HG03460 (cell line): ENCODE results near the gene SLC6A12.

Experiments used
- ATAC-seq: cut with Tn5 transposase; IDR thresholded peaks from one replicate; pipeline ENCODE4 v1.9.1; 2021; ENCODE audit not compliant: unreplicated experiment

Gene SLC6A12

DNA sequence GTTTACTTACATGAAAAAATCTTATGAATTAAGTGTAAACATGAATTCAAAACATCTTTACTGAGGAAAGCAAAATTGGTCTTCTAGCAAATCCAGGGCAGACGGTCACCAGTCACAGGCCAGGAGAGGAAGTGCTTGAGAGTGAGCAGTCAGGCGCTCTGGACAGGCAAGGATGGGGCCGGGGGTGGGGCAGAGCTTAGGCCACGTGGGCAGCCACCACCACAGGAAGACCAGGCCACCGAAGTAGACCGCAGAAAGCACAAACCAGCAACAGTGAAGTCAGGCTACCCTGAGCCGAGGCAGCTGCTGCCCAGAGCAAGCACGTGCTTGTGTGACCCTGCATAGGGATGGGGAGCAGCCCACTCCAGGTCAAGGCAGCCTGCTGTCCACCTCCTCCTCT, 33.5 kb downstream of the SLC6A12 start:
- no peak for ATAC-seq

DNA sequence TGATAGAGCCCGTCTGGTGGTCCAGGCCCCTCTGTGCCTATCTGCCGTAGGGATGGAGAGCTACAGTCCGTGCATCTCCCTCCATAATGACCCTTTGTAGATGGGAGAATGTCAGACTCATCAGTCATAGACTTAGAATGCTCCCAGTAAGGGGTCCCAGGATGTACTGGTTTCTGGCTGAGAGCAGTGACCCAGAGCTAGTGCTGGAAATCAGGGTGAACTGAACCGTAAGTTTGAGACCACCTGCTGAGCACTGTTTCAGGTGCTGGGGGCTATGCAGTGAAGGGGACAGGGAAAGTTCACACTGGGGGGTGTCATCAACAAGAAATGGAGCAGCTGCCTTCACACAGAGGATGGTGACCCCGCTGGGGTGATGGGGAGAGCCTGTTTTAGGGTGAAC, 34.1 kb downstream of the SLC6A12 start:
- ATAC-seq: no peak

DNA sequence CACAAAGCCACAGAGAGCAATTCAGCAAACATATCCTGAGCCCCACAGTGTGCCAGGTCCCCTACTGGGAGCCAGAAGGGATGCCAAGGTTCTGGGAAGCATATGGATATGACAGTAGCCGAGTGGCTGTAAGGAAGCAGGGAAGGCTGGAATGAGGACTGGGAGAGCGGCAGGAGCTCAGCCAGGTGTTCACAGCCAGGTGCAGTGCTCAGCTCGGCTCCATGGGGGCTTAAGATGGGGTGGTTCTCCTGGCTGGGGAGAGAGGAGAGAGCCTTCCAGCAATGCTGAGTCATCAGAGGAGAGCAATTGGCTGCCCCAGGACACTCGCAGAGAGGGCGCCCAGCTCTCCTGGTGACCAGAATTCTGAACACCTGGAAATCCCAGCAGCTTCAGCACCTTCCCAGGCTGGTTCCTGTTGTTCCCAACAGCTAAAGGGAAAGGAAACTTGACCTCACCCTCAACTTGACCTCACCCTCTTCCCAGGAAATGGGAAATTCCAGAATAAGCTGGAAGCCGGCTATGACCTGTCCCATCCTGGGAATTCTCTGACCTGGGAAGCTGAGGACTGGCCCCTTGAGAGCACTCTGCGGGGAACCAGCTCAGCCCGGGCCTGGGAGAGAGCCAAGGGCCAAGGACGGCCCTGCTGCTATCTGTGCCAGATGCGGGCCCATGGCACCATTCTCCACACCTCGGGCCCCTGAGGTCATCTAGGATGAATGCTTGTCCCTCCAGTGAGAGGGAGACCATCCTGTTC, 34.6 kb downstream of the SLC6A12 start:
- ATAC-seq: no peak

DNA sequence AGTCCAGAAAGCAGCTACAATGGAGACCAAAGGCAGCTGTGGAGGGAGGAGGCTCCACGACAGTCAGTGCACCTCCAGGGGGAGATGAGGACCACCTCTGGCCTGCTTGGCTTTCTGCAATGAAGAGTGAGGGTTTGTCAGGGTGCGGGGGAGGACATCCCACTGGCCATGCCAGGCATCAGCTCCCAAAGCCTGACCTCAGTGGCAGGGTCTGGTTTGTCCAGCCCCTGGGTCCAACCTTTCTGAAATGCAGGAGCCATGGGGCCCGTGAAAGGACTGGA, 35.2 kb downstream of the SLC6A12 start:
- ATAC-seq: no peak

DNA sequence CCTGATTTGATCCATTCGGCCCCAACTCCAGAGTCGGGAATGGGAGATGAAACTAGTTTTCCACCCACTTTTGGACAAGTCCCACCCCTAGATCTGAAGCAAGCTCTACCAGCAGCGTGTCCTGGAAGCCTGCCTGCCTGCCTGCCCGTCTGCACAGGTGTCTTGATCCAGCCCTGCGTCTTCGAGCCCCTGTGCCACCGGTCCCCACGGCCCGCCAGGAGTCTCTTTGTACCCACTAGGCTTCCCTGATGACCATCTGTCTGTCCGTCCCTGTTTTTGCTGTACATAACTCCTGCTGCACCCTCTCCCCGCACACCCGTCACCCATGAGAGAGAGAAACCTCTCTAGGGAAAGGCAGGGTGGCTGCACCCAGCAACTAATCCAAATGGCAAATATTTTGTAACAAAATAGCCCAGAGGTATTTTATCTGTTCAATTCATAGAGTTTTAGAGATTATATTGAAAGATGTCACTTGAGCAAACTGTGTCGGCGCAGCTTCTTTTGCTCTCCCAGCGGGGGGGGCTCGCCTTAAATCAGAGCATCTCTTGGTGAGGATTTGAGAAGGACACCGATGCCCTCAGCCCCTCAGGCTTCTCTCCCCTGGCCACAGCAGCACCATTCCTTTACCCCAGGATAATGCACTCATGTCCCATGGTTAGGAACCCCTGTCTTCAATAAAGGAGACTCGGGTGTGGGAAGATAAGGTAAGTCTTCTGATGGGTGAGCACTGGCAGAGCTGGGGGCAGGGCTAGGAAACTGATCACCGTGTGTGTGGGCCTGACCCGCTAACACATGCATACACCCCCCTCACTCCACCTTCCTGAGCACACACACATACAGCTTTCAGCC, 35.8 kb downstream of the SLC6A12 start:
- no peak for ATAC-seq

DNA sequence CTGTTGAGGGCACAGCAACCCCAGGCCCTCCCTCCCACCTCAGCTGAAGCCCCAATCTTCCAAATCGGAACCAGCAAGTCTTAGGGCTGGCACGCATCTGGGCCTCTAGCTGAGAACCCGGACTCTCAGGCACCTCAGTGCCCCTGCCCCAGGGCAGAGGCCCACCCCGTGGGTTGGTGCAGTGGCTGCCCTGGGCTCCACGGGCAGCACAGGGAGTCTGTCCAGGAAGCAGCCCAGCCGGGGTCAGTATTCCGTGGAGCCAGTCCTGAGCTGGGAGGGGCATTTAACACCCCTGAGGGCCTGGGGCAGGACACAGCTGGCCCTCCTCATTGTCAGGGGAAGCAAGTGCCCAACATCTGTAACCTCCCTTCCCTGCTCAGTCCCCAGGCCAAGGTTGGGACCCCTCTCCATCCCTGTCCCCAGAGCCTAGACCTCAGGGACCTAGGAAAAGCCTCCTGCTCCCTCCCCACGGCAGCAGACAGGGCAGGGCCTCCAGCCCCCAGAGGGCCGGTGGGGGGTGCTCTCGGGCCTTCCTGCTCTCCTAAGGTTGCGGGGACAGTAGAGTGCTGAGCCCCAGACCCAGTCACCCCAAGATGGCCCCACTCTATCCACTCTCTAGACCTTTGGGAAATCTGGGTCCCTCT, 36.5 kb downstream of the SLC6A12 start:
- ATAC-seq: no peak

DNA sequence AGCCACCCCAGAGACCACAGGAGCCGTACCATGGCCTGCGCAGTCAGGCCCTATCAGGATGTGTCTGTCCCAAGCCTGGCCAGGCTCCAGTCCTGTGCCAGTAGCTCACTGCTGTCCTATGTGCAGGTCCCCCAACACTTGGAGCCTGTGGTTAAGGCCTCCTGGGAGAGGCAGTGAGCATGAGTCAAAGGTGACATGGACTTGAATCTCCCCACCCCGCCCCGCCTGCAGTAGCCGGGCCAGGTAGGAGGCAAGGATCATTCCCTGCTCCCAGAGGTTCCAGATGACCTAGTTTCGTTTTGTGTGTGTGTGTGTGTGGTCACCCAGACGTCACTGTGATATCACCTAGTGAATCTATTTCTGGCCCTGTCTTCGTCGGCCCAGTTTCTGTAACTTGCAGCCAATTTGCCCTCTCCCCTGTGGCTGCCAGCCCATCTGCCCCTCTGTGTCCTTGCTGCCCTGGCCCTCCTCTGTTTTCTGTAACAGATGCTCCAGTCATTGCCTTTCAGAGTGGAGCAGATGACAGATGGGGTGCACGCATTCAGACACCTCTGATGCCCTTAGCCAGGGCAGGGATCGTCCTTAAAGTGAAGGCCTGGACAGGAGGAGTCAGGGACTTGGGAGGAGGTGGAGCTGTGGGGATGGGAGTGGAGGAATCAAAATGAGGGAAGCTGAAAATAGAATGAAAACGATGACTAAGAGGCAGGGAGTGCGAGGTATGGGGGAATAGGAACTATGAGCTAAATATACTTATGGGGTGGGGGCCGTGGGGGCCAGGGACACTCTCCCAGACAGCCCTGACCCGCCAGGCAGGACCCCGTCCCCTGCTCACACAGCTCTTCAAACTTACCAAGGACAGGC, 37.4 kb downstream of the SLC6A12 start:
- ATAC-seq: no peak

DNA sequence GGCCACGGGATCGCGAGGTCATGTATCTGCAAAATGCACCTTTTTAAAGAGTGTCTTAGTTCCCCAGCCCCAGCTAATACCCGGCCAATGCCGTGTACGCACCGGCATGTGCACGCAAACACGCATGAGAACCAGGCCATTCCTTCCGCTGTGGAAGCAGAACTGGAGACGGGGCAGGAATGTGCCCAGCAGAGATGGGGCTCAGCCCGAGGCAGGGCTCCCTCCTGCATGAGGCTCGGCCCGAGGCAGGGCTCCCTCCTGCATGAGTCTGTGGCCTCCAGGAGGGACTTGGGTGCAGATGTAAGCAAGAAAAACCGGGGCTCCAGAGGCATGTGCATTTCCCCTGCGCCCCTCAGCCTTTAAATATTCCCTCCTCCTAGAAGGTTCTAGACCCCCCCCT, 38.2 kb downstream of the SLC6A12 start:
- ATAC-seq: no peak

DNA sequence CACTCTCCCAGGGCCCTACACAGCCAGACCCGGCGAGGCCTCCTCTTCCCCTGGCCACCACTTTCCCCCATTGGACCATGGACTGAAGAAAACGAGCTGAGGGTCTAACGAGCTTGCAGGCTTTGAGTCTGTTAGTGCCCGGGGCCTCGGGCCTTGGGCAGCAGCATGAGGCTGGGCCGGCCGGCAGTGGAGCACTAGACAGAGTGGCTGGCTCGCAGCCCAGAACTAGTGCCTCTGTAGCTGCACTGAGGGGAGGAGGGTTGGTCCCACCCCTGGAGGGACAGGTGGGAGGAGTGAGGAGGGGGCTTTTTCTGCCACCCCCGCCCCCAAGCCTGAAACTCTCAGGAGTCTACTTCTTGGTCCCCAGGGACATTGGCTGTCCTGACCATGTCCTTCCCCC, 38.7 kb downstream of the SLC6A12 start:
- no peak for ATAC-seq

DNA sequence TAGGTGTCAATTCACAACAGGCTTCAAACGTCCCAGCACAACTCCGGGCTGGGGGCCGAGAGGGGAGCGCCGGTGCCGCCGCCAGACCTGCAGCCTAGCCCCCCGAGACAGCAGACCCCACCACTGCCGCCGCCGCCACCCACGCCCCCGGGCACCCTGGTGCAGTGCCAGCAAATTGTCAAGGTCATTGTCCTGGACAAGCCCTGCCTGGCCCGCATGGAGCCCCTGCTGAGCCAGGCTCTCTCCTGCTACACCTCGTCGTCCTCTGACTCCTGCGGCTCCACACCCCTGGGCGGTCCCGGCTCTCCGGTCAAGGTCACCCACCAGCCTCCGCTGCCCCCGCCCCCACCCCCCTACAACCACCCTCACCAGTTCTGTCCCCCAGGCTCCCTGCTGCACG, 39.4 kb downstream of the SLC6A12 start:
- ATAC-seq: no peak

DNA sequence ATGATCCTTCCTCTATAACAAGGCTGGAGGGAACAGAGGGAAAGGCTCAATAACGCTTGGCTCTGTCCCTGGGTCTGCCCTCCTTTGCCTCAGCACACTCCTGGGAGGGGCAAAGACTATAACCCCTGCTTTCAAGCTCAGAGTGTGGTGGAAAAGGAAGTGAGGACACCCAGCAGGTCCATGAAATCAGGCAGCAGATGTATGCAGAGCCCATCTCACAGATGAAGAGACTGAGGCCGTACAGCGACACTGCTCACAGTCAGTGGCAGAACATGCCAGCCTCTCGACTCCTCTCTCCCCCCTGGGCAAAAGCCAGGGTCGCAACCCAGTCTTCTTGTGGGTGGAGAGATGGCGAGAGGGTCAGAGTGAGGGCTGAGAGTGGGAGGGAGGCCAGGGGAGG, 39.8 kb downstream of the SLC6A12 start:
- ATAC-seq: no peak

DNA sequence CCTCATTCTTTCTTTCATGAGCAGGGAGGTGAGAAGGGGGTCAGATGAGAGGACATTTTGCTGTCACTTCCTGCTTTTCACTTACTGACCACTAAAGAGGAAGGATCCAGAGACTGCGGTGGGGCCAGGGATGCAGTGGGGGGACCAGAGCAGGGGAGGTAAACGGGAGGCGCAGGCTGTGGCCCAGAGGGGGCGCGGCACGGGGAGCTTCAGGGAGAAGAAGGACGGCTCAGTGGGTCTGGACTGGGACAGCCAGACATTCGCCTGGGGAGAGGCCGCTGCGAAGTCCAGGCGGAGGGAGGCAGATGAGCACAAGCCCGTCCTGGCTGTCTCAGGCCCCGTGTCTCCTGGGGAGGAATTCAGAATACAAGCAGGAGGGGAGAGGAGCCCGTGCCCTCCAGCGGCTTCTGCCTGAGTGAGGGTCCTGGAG, 41.2 kb downstream of the SLC6A12 start:
- ATAC-seq: no peak

DNA sequence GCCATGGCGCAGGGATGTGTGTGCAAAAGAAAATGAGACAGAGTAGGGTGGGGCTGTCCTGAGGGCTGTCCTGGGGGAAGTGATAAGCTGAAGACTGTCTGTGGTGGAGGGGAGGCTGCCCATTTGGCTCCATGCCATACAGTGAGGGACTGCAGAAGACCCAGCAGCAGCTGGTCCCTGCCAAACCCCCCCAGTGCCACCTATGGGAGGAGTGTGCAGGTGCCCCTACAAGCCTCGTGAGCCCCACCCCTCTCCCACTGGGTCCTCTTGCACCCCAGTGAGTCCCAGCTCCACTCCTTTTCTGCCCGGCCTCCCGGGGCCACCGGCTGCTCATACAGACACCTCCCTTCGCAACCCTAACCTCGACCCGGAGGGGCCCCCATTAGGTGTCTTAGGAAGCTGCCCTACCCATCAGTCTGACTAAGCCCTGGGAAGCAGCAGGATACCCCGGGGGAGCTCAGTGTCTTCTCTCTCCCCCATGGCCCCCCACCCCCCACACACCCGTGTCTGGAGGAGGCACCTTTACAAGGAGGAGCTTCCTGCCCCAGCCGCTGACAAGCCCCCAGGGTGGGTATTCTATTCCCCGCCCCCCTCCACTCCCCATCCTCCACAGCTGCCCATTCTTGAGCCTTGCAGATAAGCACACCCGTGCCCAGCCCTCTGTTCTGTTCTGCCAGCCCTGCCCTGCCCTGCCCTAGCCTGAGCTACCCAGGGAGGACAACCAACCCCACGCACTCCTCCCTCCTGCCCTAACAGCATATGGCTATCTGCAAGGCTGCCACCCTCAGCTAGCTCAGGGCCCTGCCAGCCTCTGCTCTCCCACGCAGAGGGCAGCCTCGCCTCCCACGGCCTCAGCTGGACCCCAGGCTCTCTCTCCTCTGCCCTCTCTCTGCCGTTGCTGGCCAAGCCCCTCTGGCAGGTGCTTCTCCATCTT, 41.9 kb downstream of the SLC6A12 start:
- no peak for ATAC-seq

DNA sequence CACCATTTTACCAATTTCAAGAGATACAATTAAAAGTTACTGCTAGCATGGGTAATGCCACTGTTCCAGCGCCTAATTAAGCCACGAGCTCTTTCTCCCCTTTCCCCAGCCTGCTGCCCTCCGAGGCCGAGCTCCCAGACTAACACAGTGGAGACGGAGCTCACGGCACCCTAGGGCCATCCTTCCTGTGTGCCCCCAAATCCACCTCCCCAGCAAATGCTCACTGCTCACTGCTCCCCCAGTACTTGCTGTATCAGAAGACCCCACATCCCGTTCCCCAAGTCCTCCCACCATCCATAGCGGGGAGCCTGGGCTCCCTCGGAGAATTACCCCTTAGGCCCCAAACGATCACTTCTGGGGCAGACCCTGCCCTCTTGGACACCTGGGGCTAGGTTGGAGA, 42.7 kb downstream of the SLC6A12 start:
- no peak for ATAC-seq

DNA sequence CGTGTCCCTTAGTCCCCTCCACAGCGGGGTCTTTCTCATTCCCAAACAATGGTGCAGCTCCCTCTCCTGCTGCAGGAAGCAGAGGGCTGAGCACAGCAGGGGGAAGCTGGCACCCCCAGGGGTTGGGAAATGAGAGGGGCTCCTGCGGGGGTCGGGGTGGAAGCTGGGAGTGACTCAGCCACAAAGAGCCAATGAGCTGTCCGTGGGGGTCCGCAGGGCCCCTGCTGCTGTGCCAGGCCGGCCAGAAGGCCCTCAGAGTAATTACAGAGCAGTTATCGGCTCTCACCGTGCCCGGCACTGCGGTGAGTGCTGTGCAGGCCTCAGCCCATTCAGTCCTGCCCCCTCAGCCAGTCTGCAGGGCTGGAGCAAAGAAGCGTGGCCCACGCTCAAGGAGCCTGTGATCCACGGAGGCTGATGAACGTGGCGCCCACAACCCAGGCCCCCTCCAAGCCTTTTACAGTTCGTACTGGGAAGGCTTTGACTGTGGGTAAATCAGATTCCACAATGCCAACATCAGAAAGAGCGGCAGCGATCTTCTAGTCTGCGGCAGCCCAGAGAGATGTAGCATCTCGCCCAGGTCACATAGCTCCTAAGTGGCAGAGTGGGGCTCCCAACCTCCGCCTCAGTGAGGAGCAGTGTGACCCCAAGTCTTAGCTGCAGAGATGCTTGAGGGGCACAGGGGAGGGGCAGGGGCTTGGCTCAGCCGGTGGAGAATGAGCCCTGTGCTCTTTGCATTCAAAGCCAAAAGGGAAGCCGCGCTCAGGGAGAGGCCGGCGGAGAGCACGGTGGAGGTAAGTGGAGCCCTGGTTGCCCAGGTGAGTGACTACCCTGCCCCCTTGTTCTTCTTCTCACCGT, 43.4 kb downstream of the SLC6A12 start:
- ATAC-seq: no peak

DNA sequence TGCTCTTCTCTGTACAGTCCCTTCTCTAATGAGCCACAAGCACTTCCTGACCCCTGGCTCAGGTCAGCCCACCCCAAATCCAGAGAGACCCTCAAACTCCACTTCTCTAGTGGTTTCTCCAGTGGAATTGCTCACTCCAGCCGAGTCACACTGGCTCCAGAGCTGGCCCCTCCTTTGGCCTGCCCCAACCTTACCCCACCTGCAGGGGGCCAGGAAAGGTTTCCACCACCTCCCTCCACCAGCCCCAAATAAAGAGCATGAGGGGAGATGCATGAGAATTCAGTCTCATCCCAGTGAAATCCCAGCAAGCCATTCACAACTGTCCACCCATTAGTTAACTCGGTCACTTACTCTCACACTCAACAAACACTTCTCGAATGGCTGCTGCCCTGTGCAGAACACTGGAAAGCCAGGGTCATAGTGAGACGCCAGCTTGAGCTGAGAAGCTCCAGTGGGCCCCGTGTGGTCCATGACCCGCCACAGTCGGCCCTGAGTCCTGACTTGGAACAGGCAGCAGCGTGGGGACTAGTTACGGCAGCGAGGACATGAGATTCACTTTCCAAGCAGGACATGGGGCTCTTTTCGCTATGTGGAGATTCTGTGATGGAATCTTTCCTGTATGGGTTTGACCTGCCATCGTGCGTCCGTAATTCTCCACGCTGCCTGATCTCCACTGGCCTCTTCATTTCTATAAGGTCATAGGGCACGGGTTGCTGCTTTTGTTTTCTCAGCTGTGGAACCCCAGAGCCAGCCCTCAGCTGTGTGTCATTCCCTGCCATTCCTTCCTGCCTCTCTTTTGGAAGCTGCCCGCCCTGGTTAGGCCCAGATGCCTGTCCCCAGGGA, 44.2 kb downstream of the SLC6A12 start:
- ATAC-seq: no peak

DNA sequence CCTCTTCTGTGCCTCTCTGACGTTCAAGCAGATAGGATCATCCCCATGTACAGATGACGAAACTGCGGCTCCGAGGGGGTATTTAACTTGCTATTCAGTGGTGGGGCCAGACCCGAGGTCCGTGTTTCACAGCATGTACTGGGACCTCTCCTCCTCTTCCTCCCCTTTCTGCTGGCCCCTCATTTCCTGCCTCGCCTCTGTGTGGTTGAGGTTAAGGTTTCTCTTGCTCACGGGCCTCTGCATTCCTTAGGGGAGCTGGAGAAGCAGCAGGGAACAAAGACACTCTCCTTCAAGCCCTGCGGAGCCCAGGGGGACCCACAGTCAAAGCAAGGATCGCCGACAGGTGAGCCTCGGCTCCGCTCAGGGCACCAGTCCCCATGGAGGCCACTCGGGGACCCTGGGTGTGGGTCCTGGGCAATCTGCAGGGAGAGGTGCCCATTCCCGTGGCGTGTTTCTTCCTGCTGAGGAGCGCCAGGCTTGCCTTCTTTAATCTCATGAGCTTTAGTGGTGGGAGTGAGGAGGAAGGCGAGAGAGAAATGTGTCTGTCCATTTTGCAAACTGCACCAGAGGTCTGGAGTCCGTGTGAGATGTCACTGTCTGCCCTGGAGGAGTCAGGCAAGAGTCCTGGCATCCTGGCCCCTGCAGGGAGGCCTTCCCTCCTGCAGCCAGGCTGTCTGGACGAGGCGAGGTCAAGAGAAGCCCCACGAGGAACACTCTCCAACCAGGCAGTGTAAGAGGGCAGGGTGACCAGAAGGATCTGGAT, 45.0 kb downstream of the SLC6A12 start:
- no peak for ATAC-seq
